T-helper 17 cell (primary cell): ENCODE measurements around the gene RRP12. TPM values are rescaled to one million over a fixed set of nuclear protein-coding genes. Genes with fewer than 3 reads are reported as not detected.

Source experiments
- ATAC-seq: fragments of 150-1000 bp; cut with Tn5 transposase; 2 replicates; pipeline ENCODE4 v1.10.0; 2021; ENCODE audit warnings: mild to moderate bottlenecking, moderate library complexity
- DNase-seq, 3 donors: peaks; one replicate each; pipeline versions ENCODE4 v3.0.0 to v3.0.0-alpha.2; 2020 to 2021
- H3K9me3 ChIP-seq: one replicate; pipeline ENCODE4 v1.7.0; 2013; ENCODE audit warnings: low read length, mild to moderate bottlenecking; ENCODE audit not compliant: control insufficient read depth, poor library complexity, severe bottlenecking
- H3K27ac Mint-ChIP-seq: one replicate; pipeline ENCODE4 v1.8.0; 2022; ENCODE audit warnings: mild to moderate bottlenecking, moderate library complexity, mixed read lengths
- H3K27me3 Mint-ChIP-seq: one replicate; pipeline ENCODE4 v1.8.0; 2022; ENCODE audit warnings: mixed read lengths
- H3K36me3 Mint-ChIP-seq: one replicate; pipeline ENCODE4 v1.8.0; 2022; ENCODE audit warnings: low read depth, mixed read lengths
- H3K4me1 Mint-ChIP-seq: one replicate; pipeline ENCODE4 v1.8.0; 2022; ENCODE audit warnings: mild to moderate bottlenecking, mixed read lengths
- H3K4me3 Mint-ChIP-seq: one replicate; pipeline ENCODE4 v1.8.0; 2022; ENCODE audit warnings: mild to moderate bottlenecking, moderate library complexity, mixed read lengths
- total RNA-seq, 4 donors: library from RNA in 2 of 4; stranded (reverse) in 2 of 4; gene quantifications; one replicate each; pipeline ENCODE4 v1.2.3 and lab custom pipeline; 2022 to 2026

Gene RRP12
- total RNA-seq, 2 donors from 2014 or later = 138 to 231 TPM

DNA sequence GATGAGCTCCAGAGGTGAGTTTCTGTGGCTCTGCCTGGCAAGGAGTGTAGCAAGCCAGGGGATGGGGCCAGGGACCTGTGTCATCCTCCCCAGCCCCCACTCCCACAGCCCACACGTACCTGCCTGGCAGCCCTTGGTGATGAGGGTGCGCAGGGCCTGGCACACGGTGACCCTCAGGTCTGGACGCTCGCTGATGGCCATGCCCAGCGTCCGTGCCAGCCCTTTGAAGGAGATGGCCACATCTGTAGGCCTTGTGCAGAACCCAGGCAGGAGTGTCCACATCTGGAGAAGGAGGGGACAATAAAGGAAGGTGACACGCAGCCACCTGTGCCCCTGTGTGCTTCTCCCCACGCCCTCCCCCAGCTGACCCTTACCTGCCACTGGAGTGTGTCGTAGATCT lies 27.7 kb downstream of the RRP12 start:
- DNase-seq = no peak
- no peak for ATAC-seq
- H3K9me3 ChIP-seq = no peaks in the 10 kb centered on the region
- no peak overlapping the region for H3K4me3 Mint-ChIP-seq
- H3K36me3 Mint-ChIP-seq = peaks cover 11% of the 10 kb centered on the region
- H3K4me1 Mint-ChIP-seq = peaks cover 2% of the 10 kb centered on the region
- H3K27me3 Mint-ChIP-seq = no peaks in the 10 kb centered on the region
- H3K27ac Mint-ChIP-seq = peak overlapping the region; percentile 45

- Mint-ChIP-seq H3K36me3 (peaks cover 11% of the 10 kb centered on the region), H3K27me3 (no peaks in the 10 kb centered on the region), H3K27ac (peak overlapping the region; percentile 72), H3K4me3 (peak overlapping the region; percentile 19), H3K4me1 (peaks cover 2% of the 10 kb centered on the region)
- ATAC-seq = no peak
- DNase-seq = no peak
- H3K9me3 ChIP-seq = no peaks in the 10 kb centered on the region
Observed at GRCh38 chr10:97372233-97372875, 28.8 kb downstream of the RRP12 start.

DNA sequence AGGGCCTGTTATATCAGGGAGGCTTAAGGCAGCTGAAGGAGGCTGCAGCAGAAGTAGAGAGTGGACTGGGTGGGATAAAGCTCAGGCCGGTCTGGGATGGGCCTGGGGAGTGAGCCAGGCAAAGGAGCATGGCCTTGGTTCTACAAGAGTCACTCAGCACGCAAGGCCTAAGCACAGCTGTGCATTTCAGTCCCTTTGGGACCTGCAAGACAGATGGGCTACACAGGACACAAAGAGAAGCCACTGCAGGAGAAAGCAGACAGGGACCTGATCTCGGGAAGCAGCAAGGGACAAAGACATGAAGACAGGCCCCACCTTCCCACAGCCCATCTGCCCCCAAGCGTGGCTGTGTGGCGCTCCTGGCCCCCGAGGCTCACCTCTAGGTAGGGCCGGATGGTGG lies 29.4 kb downstream of the RRP12 start:
- Mint-ChIP-seq H3K27ac (peak overlapping the region; percentile 72), H3K27me3 (no peaks in the 10 kb centered on the region), H3K4me1 (peaks cover 2% of the 10 kb centered on the region), H3K4me3 (no peak overlapping the region), H3K36me3 (peaks cover 11% of the 10 kb centered on the region)
- DNase-seq (no peak), ATAC-seq (no peak)
- H3K9me3 ChIP-seq = no peaks in the 10 kb centered on the region

- ATAC-seq = no peak
- Mint-ChIP-seq H3K27ac (peak overlapping the region; percentile 82), H3K27me3 (no peaks in the 10 kb centered on the region), H3K4me3 (peak overlapping the region; percentile 21), H3K4me1 (peaks cover 7% of the 10 kb centered on the region), H3K36me3 (peaks cover 21% of the 10 kb centered on the region)
- no peak for DNase-seq
- no peaks in the 10 kb centered on the region for H3K9me3 ChIP-seq
Observed at GRCh38 chr10:97367126-97367649, 34.0 kb downstream of the RRP12 start.

GRCh38 chr10:97366572-97366971 lies 34.6 kb downstream of the RRP12 start:
- H3K9me3 ChIP-seq = no peaks in the 10 kb centered on the region
- peak overlapping the region; percentile 36 for H3K4me3 Mint-ChIP-seq
- ATAC-seq = no peak
- peak overlapping the region; percentile 82 for H3K27ac Mint-ChIP-seq
- DNase-seq = no peak
- no peaks in the 10 kb centered on the region for H3K27me3 Mint-ChIP-seq
- H3K36me3 Mint-ChIP-seq = peaks cover 21% of the 10 kb centered on the region
- H3K4me1 Mint-ChIP-seq = peaks cover 7% of the 10 kb centered on the region

GRCh38 chr10:97365761-97366351 lies 35.3 kb downstream of the RRP12 start:
- peak overlapping the region; percentile 82 for H3K27ac Mint-ChIP-seq
- no peak for ATAC-seq

GRCh38 chr10:97363071-97363470 lies 38.1 kb downstream of the RRP12 start:
- Mint-ChIP-seq H3K4me3 (peak overlapping the region; percentile 36), H3K27ac (peak overlapping the region; percentile 83), H3K4me1 (peaks cover 9% of the 10 kb centered on the region), H3K27me3 (no peaks in the 10 kb centered on the region), H3K36me3 (peaks cover 15% of the 10 kb centered on the region)
- no peaks in the 10 kb centered on the region for H3K9me3 ChIP-seq
- no peak for DNase-seq
- ATAC-seq = no peak

More at GRCh38 chr10:97365761-97366351, 35.3 kb downstream of the RRP12 start:
- Mint-ChIP-seq H3K36me3 (peaks cover 19% of the 10 kb centered on the region), H3K4me1 (peaks cover 7% of the 10 kb centered on the region), H3K27me3 (no peaks in the 10 kb centered on the region), H3K4me3 (peak overlapping the region; percentile 67)
- DNase-seq = no peak
- no peaks in the 10 kb centered on the region for H3K9me3 ChIP-seq

- H3K4me3 Mint-ChIP-seq = peak overlapping the region; percentile 36
- no peaks in the 10 kb centered on the region for H3K27me3 Mint-ChIP-seq
- DNase-seq (no peak), ATAC-seq (no peak)
- peaks cover 9% of the 10 kb centered on the region for H3K4me1 Mint-ChIP-seq
- no peaks in the 10 kb centered on the region for H3K9me3 ChIP-seq
- peak overlapping the region; percentile 83 for H3K27ac Mint-ChIP-seq
- peaks cover 15% of the 10 kb centered on the region for H3K36me3 Mint-ChIP-seq
Observed at GRCh38 chr10:97362310-97363033, 38.7 kb downstream of the RRP12 start.

DNA sequence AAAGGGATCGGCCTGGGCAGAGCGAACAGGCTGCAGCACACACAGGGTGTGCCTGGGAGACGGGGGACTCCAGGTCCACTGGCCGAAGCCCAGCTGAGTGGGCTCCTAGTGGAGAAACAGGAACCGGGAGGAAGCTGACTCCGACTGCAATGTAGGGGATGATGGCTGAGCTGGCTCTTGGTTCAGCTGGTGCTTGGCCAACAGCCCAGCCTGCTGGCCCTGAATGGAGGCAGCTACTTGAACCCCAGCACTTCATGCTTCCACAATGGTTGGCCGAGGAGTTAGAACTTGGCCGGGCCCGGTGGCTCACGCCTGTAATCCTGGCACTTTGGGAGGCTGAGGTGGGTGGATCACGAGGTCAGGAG lies 39.6 kb downstream of the RRP12 start:
- DNase-seq (no peak), ATAC-seq (no peak)
- no peak overlapping the region for H3K4me3 Mint-ChIP-seq
- peaks cover 9% of the 10 kb centered on the region for H3K4me1 Mint-ChIP-seq
- no peaks in the 10 kb centered on the region for H3K9me3 ChIP-seq
- H3K36me3 Mint-ChIP-seq = peaks cover 15% of the 10 kb centered on the region
- no peaks in the 10 kb centered on the region for H3K27me3 Mint-ChIP-seq
- H3K27ac Mint-ChIP-seq = peak overlapping the region; percentile 56

DNA sequence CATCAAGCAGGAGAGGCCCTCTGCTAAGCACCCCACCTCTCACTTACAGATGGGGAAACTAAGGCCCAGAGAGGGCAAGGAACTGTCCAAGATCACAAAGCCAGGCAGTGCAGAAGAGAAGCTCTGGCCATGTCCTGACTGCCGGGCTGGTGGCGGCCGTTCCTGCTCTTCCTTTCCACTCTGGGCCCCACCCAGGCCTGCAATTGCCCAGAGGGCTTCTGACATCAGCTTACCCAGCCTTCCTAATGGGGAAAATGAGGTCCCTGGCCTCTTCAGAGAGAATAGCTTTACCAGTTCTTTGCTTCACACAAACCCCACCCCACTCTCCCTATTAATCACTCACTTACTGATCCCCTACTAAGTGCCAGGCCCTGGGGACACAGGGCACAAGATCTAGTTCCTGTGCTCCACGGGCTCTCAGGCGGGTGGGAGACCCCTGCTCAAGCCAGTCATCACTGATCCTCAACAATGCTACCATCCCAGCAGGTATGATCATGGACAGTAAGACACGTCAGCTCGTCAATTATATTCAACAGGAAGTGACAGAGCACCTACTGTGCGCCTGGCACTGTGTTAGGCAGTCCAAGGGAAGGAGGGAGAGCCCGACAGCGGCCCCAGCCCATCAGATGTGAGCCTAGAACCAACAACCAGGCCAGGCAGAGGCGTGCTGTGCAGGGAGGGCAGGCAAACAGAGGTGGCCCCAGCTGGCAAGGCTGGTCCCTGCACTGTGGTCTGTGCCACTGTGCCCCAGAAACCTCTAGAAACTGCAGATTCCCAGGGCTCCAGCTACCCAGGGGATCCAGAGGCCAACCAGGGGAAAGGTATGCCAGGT lies 40.2 kb downstream of the RRP12 start:
- ATAC-seq (no peak), DNase-seq (no peak)
- peak overlapping the region; percentile 50 for H3K4me3 Mint-ChIP-seq
- H3K36me3 Mint-ChIP-seq = peaks cover 15% of the 10 kb centered on the region
- H3K27me3 Mint-ChIP-seq = no peaks in the 10 kb centered on the region
- H3K4me1 Mint-ChIP-seq = peaks cover 6% of the 10 kb centered on the region
- H3K9me3 ChIP-seq = no peaks in the 10 kb centered on the region
- peak overlapping the region; percentile 56 for H3K27ac Mint-ChIP-seq

- Mint-ChIP-seq H3K27ac (peak overlapping the region; percentile 74), H3K27me3 (no peaks in the 10 kb centered on the region), H3K36me3 (peaks cover 5% of the 10 kb centered on the region), H3K4me3 (no peak overlapping the region), H3K4me1 (peaks cover 7% of the 10 kb centered on the region)
- no peaks in the 10 kb centered on the region for H3K9me3 ChIP-seq
- no peak for ATAC-seq
- no peak for DNase-seq
Observed at GRCh38 chr10:97358781-97359180, 42.4 kb downstream of the RRP12 start.

GRCh38 chr10:97358349-97358748 lies 42.8 kb downstream of the RRP12 start:
- H3K27ac Mint-ChIP-seq = peak overlapping the region; percentile 74
- DNase-seq (no peak), ATAC-seq (no peak)
- no peak overlapping the region for H3K4me3 Mint-ChIP-seq
- H3K36me3 Mint-ChIP-seq = peaks cover under 1% of the 10 kb centered on the region
- no peaks in the 10 kb centered on the region for H3K27me3 Mint-ChIP-seq
- peaks cover 7% of the 10 kb centered on the region for H3K4me1 Mint-ChIP-seq
- H3K9me3 ChIP-seq = no peaks in the 10 kb centered on the region

DNA sequence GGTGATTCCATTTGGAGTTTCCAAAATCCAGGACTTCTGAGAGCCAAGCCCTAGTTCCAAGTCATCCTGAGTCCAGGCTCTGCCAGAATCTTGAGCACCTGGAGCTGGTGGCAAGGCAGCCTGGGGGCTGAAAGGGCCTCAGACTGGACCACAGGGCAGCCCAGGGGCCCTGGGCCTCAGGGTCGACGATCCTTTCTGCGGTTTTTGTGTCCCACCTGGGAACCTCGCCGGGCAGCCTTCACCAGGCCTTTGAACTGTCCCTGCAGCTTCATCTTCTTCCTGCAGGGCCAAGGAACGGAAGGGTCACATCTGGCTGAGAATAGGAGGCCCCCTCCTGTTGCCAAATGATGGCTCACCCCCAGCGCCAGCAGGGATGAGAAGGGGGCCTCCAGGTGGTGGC lies 44.2 kb downstream of the RRP12 start:
- peaks cover 7% of the 10 kb centered on the region for H3K4me1 Mint-ChIP-seq
- no peaks in the 10 kb centered on the region for H3K9me3 ChIP-seq
- H3K36me3 Mint-ChIP-seq = no peaks in the 10 kb centered on the region
- no peak for ATAC-seq
- no peak overlapping the region for H3K27ac Mint-ChIP-seq
- DNase-seq = no peak
- no peaks in the 10 kb centered on the region for H3K27me3 Mint-ChIP-seq
- no peak overlapping the region for H3K4me3 Mint-ChIP-seq
